HepG2 (cell line): ENCODE results near the gene LMF2. TPM values are rescaled to one million over a fixed set of nuclear protein-coding genes. Genes with fewer than 3 reads are reported as not detected.

Experiments
- ATF4 ChIP-seq, 2 experiments: fragments of 450-650 bp in 1 of 2; sonication (generic) in 1 of 2; formaldehyde crosslinking; IDR thresholded peaks; 2 replicates each; pipeline versions ENCODE4 v1.5.0 to v1.8.0; 2020 to 2022; ENCODE audit warnings: mild to moderate bottlenecking in 1 of 2, missing genetic modification reagents in 1 of 2
- CCDC6 ChIP-seq: sonication (generic); formaldehyde crosslinking; IDR thresholded peaks from 2 replicates; pipeline ENCODE4 v1.8.1; 2022; ENCODE audit warnings: mild to moderate bottlenecking, missing genetic modification reagents, moderate library complexity
- CSRNP1 ChIP-seq: sonication (generic); formaldehyde crosslinking; IDR thresholded peaks from 2 replicates; pipeline ENCODE4 v1.8.1; 2023; ENCODE audit warnings: mild to moderate bottlenecking, missing genetic modification reagents
- DNMT1 ChIP-seq: sonication (generic); formaldehyde crosslinking; IDR thresholded peaks from 2 replicates; pipeline ENCODE4 v1.5.1; 2020; ENCODE audit warnings: mild to moderate bottlenecking, missing genetic modification reagents
- EED ChIP-seq: sonication (generic); formaldehyde crosslinking; IDR thresholded peaks from 2 replicates; pipeline ENCODE4 v1.5.0; 2020; ENCODE audit warnings: mild to moderate bottlenecking, missing genetic modification reagents
- GATAD2A ChIP-seq: IDR thresholded peaks from 2 replicates; pipeline ENCODE4 v1.6.1; 2016
- HNRNPL ChIP-seq: fragments of 200-400 bp; formaldehyde crosslinking; IDR thresholded peaks from 2 replicates; pipeline ENCODE4 v1.6.1; 2017; ENCODE audit warnings: mild to moderate bottlenecking, low read depth, low read length
- KLF6 ChIP-seq: IDR thresholded peaks from 2 replicates; pipeline ENCODE4 v1.8.0; 2016; ENCODE audit warnings: missing biosample characterization, missing genetic modification reagents
- MEF2D ChIP-seq: sonication (generic); formaldehyde crosslinking; IDR thresholded peaks from 2 replicates; pipeline ENCODE4 v1.5.1; 2020; ENCODE audit warnings: mild to moderate bottlenecking, missing genetic modification reagents
- PATZ1 ChIP-seq: sonication (generic); formaldehyde crosslinking; IDR thresholded peaks from 2 replicates; pipeline ENCODE4 v1.4.0; 2020; ENCODE audit warnings: missing genetic modification reagents
- RXRB ChIP-seq: IDR thresholded peaks from 2 replicates; pipeline ENCODE4 v1.6.1; 2016; ENCODE audit warnings: borderline replicate concordance, missing genetic modification reagents, missing compliant biosample characterization
- TCF7L2 ChIP-seq: IDR thresholded peaks from 2 replicates; pipeline ENCODE4 v1.6.1; 2011; ENCODE audit warnings: mild to moderate bottlenecking, low read depth, low read length, moderate library complexity
- XRCC5 ChIP-seq: fragments of 200-400 bp; formaldehyde crosslinking; optimal IDR thresholded peaks from 2 replicates; pipeline ENCODE3; 2017; ENCODE audit warnings: mild to moderate bottlenecking, low read length
- ZFP82 ChIP-seq: sonication (generic); formaldehyde crosslinking; IDR thresholded peaks from 2 replicates; pipeline ENCODE4 v1.5.1; 2020; ENCODE audit warnings: mild to moderate bottlenecking, missing genetic modification reagents, borderline replicate concordance
- ZMYM4 ChIP-seq: sonication (generic); formaldehyde crosslinking; IDR thresholded peaks from 2 replicates; pipeline ENCODE4 v1.8.1; 2023; ENCODE audit warnings: mild to moderate bottlenecking, missing genetic modification reagents
- ZNF18 ChIP-seq: sonication (generic); formaldehyde crosslinking; IDR thresholded peaks from 2 replicates; pipeline ENCODE4 v1.8.0; 2022; ENCODE audit warnings: mild to moderate bottlenecking, missing genetic modification reagents; ENCODE audit not compliant: insufficient replicate concordance
- ZNF251 ChIP-seq: sonication (generic); formaldehyde crosslinking; IDR thresholded peaks from 2 replicates; pipeline ENCODE4 v1.9.0; 2021; ENCODE audit warnings: mild to moderate bottlenecking, missing genetic modification reagents
- ZNF430 ChIP-seq: sonication (generic); formaldehyde crosslinking; IDR thresholded peaks from 2 replicates; pipeline ENCODE4 v1.9.0; 2021; ENCODE audit warnings: mild to moderate bottlenecking, missing genetic modification reagents
- ZNF747 ChIP-seq: sonication (generic); formaldehyde crosslinking; IDR thresholded peaks from 2 replicates; pipeline ENCODE4 v1.8.1; 2023; ENCODE audit warnings: missing genetic modification reagents, mild to moderate bottlenecking, borderline replicate concordance
- ZNF782 ChIP-seq: sonication (generic); formaldehyde crosslinking; IDR thresholded peaks from 2 replicates; pipeline ENCODE4 v1.4.0; 2020; ENCODE audit warnings: missing genetic modification reagents, mild to moderate bottlenecking, borderline replicate concordance
- ZXDC ChIP-seq: sonication (generic); formaldehyde crosslinking; IDR thresholded peaks from 2 replicates; pipeline ENCODE4 v1.5.0; 2020; ENCODE audit warnings: mild to moderate bottlenecking, missing genetic modification reagents
- polyA plus RNA-seq, 8 experiments: library from polyadenylated mRNA; depleted of rRNA in 3 of 8; stranded (reverse) in 7 of 8; unstranded in 1 of 8; fragments of >200 nt; fragmentation: Illumina TruSeq in 4 of 8; extraction: Trizol in 4 of 8; gene quantifications; 2 replicates each; pipeline versions ENCODE4 v1.2.1 to v1.2.3, GENCODE V29; 2011 to 2016; ENCODE audit warnings: low read depth in 4 of 8, missing spikeins in 1 of 8, mixed read lengths in 1 of 8; ENCODE audit not compliant: insufficient read depth in 1 of 8
- total RNA-seq, 5 experiments: library from RNA; depleted of rRNA; stranded (reverse); fragments of >200 nt; fragmentation: Illumina TruSeq; extraction: Trizol; gene quantifications; 2 replicates each; pipeline ENCODE4 v1.2.3, GENCODE V29; 2016; ENCODE audit warnings: low read depth in 1 of 5

The LMF2 gene
- total and polyA plus RNA-seq, 2 of the 13 experiments (the other 11 are each of a cell fraction or from before 2014, with no cell fraction given), result 23.3 to 30.6 TPM

- TF ChIP-seq ZNF18 (CRISPR knock-in tag) (peak; percentile 15), ZMYM4 (CRISPR knock-in tag) (0 out of 2 replicates have a peak, but pooled peaks have one; percentile 1), MEF2D (CRISPR knock-in tag) (peak; percentile 4), CSRNP1 (CRISPR knock-in tag) (peak; percentile 76), PATZ1 (CRISPR knock-in tag) (peak; percentile 19), GATAD2A (CRISPR knock-in tag) (no peak), DNMT1 (CRISPR knock-in tag) (no peak), ZNF747 (CRISPR knock-in tag) (peak; percentile 42; the same call in 1 of the 2 replicates), ZFP82 (peak; percentile 48; the same call in 1 of the 2 replicates), EED (CRISPR knock-in tag) (0 out of 2 replicates have a peak, but pooled peaks have one; percentile 38), ZNF782 (no peak; the same call in 1 of the 2 replicates), ZNF430 (peak; percentile 6; the same call in 1 of the 2 replicates), KLF6 (CRISPR knock-in tag) (no peak), ATF4 (CRISPR knock-in tag; IDR thresholded peaks at IDR 0.05) (no peak), ZNF251 (CRISPR knock-in tag) (no peak), HNRNPL (0 out of 2 replicates have a peak, but pooled peaks have one; percentile 45), TCF7L2 (no peak), CCDC6 (CRISPR knock-in tag) (no peak), RXRB (CRISPR knock-in tag) (no peak; the same call in 1 of the 2 replicates), XRCC5 (peak; percentile 5), ZXDC (CRISPR knock-in tag) (no peak)
Observed at GRCh38 chr22:50530877-50531545, 23.5 kb upstream of the LMF2 start (continued).
